ENCODE measurements around the gene DLG2. TPM values are rescaled to one million over a fixed set of nuclear protein-coding genes. Genes with fewer than 3 reads are reported as not detected.

The DLG2 gene
- total RNA-seq, 1 donor from 2014 or later = 6.7 TPM

DNA sequence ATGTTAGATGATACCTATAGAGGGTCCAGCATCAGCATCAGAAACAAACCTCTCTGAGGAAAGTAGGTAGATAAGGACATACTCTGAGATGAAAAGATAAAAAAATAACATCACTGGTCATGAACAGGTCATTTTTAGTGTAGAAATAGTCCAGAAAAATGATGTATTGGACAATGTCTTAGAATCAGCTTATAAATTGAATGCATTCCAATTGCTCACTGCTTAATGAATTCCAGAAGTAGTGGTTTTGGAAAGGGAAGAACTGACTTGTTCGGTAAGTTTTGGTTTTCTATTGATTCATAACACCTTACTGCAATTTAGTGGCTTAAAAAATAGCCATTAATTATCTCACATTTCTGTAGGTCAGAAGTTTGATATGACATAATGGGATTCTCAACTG is 1411.5 kb downstream of the DLG2 start:
- Mint-ChIP-seq H3K4me1 (peaks cover 24% of the 10 kb centered on the region), H3K27ac (no peak overlapping the region), H3K9me3 (no peaks in the 10 kb centered on the region), H3K36me3 (no peaks in the 10 kb centered on the region), H3K4me3 (no peak overlapping the region), H3K27me3 (ENCODE audit: low read depth) (no peaks in the 10 kb centered on the region)
- TF ChIP-seq, protein P1, sequence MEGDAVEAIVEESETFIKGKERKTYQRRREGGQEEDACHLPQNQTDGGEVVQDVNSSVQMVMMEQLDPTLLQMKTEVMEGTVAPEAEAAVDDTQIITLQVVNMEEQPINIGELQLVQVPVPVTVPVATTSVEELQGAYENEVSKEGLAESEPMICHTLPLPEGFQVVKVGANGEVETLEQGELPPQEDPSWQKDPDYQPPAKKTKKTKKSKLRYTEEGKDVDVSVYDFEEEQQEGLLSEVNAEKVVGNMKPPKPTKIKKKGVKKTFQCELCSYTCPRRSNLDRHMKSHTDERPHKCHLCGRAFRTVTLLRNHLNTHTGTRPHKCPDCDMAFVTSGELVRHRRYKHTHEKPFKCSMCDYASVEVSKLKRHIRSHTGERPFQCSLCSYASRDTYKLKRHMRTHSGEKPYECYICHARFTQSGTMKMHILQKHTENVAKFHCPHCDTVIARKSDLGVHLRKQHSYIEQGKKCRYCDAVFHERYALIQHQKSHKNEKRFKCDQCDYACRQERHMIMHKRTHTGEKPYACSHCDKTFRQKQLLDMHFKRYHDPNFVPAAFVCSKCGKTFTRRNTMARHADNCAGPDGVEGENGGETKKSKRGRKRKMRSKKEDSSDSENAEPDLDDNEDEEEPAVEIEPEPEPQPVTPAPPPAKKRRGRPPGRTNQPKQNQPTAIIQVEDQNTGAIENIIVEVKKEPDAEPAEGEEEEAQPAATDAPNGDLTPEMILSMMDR (IDR thresholded peaks at IDR 0.05; ENCODE audit: unreplicated experiment) = no peak
- DNase-seq (ENCODE audit: low spot score in 2 of 2, unreplicated experiment in 2 of 2) = no peak

GRCh38 chr11:84214557-84214956 is 1412.6 kb downstream of the DLG2 start:
- Mint-ChIP-seq H3K36me3 (no peaks in the 10 kb centered on the region), H3K4me1 (peaks cover 24% of the 10 kb centered on the region), H3K27ac (no peak overlapping the region), H3K27me3 (ENCODE audit: low read depth) (no peaks in the 10 kb centered on the region), H3K9me3 (no peaks in the 10 kb centered on the region), H3K4me3 (no peak overlapping the region)
- no peak for DNase-seq (ENCODE audit: low spot score in 2 of 2, unreplicated experiment in 2 of 2)
- TF ChIP-seq, protein P1 (IDR thresholded peaks at IDR 0.05; ENCODE audit: unreplicated experiment) = no peak

DNA sequence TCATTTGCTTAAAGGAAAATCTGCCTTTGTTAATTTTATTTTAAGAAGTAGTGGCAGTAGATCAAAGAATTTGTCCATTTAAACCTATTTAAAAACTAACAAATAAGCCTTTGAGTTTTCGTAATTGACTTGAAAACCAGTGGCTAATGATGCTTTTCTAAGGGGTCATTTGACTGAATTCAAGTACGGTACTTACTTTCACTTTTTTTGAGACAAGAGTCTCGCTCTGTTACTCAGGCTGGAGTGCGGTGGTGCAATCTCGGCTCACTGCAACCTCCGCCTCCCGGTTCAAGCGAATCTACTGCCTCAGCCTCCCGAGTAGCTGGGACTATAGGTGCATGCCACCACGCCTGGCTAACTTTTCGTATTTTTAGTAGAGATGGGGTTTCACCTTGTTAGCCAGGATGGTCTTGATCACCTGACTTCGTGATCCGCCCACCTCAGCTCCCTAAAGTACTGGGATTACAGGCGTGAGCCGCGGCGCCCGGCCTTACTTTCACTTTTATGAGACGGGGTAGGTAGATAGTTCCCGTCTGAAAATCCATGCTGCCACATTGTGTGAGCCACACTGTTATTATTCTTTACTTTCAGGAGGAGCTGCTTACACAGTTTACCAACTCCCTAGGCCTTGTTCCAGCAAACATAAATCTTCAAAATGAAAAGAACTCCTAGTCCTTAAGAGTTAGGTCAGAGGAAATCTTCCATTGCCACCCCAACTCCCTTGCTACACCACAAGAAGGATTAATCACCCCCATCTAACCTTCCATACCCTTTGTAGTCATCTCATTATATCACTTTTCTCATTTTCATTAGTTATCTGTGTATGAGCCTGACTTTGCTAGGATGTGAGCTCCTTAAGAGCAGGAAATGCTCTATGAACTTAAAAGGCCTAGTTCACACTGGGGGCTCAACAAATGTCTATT is 1414.4 kb downstream of the DLG2 start:
- no peak for DNase-seq (ENCODE audit: low spot score in 2 of 2, unreplicated experiment in 2 of 2)
- Mint-ChIP-seq H3K36me3 (no peaks in the 10 kb centered on the region), H3K9me3 (no peaks in the 10 kb centered on the region), H3K4me3 (no peak overlapping the region), H3K27me3 (ENCODE audit: low read depth) (no peaks in the 10 kb centered on the region), H3K4me1 (peaks cover 17% of the 10 kb centered on the region), H3K27ac (no peak overlapping the region)
- TF ChIP-seq, protein P1 (IDR thresholded peaks at IDR 0.05; ENCODE audit: unreplicated experiment) = no peak

DNA sequence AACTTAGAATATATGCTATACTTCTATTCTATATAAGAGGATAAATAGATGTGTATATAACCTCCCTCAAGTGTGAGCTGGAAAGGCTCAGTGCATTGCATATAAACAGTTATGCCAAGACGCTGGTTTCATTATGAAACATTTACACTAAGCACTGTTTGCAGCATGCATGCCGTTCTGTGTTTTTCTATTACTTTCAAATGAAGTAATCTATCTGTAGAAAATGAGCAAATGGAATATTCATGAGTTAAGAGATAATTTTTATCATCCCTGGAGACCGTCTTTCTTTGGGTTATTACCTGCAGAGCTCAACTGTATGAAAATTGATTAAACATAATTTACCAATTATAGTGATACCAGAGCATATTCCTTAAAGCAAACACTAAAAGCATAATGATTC is 1415.2 kb downstream of the DLG2 start:
- H3K27me3 Mint-ChIP-seq (ENCODE audit: low read depth) = no peaks in the 10 kb centered on the region
- DNase-seq (ENCODE audit: low spot score in 2 of 2, unreplicated experiment in 2 of 2) = no peak
- TF ChIP-seq, protein P1 (IDR thresholded peaks at IDR 0.05; ENCODE audit: unreplicated experiment) = no peak
- peaks cover 17% of the 10 kb centered on the region for H3K4me1 Mint-ChIP-seq
- H3K4me3 Mint-ChIP-seq = no peak overlapping the region
- no peak overlapping the region for H3K27ac Mint-ChIP-seq
- H3K36me3 Mint-ChIP-seq = no peaks in the 10 kb centered on the region
- no peaks in the 10 kb centered on the region for H3K9me3 Mint-ChIP-seq

DNA sequence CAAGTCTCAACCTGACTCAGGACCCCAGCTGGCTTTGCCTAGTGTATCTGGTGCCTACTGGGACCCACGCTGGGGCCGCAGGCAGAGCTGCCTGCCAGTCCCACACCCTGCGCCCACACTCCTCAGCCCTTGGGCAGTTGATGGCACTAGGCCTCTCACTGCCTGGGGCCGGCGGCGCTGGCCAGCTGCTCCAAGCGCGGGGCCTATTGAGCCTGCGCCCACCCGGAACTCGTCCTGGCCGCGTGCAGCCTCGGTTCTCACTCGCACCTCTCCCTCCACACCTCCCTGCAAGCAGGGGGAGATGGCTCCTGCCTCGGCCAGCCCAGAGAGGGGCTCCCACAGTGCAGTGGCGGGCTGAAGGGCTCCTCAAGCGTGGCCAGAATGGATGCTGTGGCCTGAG is 1432.4 kb downstream of the DLG2 start:
- H3K27me3 Mint-ChIP-seq (ENCODE audit: low read depth) = peaks cover 2% of the 10 kb centered on the region
- peaks cover 8% of the 10 kb centered on the region for H3K4me1 Mint-ChIP-seq
- TF ChIP-seq, protein P1 (IDR thresholded peaks at IDR 0.05; ENCODE audit: unreplicated experiment) = no peak
- peaks cover 12% of the 10 kb centered on the region for H3K9me3 Mint-ChIP-seq
- no peaks in the 10 kb centered on the region for H3K36me3 Mint-ChIP-seq
- H3K27ac Mint-ChIP-seq = no peak overlapping the region
- no peak for DNase-seq (ENCODE audit: low spot score in 2 of 2, unreplicated experiment in 2 of 2)
- no peak overlapping the region for H3K4me3 Mint-ChIP-seq

Data from mesothelial cell of epicardium (in vitro differentiated cells).